Measurements from ENCODE around the gene AGK. TPM values are rescaled to one million over a fixed set of nuclear protein-coding genes. Genes with fewer than 3 reads are reported as not detected.

The AGK gene
- total RNA-seq, 1 donor from 2014 or later = 25.6 TPM

DNA sequence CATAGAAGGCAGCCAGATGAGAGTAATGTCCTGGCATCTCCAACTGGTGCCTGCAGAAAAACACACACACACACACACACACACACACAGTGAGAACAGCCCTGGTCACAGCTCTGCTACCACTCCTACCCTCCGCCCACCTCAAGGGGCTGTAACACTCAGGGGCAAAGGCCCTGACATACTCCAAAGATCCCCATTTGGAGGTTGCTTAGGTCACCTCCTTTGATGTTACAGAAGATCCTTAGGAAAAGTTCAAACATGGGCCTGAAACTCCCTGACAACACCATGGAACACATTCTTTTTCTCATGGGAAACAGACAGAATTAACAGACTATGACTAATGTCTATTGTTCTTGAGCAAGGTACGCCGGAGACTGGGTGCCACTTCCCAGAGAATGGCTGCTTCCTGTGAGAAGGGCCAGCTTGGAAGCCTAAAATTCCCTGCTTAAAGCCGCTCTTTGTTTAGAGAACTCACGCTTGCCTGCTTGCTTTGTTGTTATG lies 123.0 kb downstream of the AGK start:
- Mint-ChIP-seq H3K36me3 (ENCODE audit: insufficient read depth) (peaks cover 20% of the 10 kb centered on the region), H3K27me3 (no peaks in the 10 kb centered on the region), H3K4me3 (ENCODE audit: low read depth) (no peak overlapping the region), H3K27ac (peak overlapping the region; percentile 93), H3K4me1 (ENCODE audit: low read depth) (peaks cover 7% of the 10 kb centered on the region), H3K9me3 (ENCODE audit: low read depth) (no peaks in the 10 kb centered on the region)
- no peak for DNase-seq (ENCODE audit: low spot score, unreplicated experiment)
- TF ChIP-seq CTCF (IDR thresholded peaks at IDR 0.05; ENCODE audit: unreplicated experiment) = no peak

DNA sequence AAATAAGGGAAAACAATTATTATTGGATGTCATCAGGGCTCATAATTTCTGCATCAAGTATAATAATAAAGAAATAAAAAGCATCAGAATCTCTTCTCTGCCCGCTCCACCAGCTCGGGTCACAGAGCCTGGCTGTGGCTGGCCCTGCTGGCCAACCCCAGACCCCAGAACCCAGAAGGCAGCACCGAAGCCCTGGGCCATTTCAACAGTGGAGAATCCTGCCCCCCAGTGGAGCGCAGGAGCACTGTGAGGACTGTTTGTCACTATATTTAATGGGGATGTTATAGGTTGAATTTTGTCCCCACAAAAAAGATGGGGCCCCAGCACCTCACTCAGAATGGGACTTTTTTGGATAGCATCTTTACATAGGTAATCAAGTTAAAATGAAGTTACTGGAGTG lies 123.5 kb downstream of the AGK start:
- no peak for DNase-seq (ENCODE audit: low spot score, unreplicated experiment)
- H3K4me1 Mint-ChIP-seq (ENCODE audit: low read depth) = peaks cover 7% of the 10 kb centered on the region
- H3K4me3 Mint-ChIP-seq (ENCODE audit: low read depth) = no peak overlapping the region
- TF ChIP-seq CTCF (IDR thresholded peaks at IDR 0.05; ENCODE audit: unreplicated experiment) = peak; percentile 47
- H3K36me3 Mint-ChIP-seq (ENCODE audit: insufficient read depth) = peaks cover 20% of the 10 kb centered on the region
- H3K9me3 Mint-ChIP-seq (ENCODE audit: low read depth) = no peaks in the 10 kb centered on the region
- peak overlapping the region; percentile 93 for H3K27ac Mint-ChIP-seq
- H3K27me3 Mint-ChIP-seq = no peaks in the 10 kb centered on the region

DNA sequence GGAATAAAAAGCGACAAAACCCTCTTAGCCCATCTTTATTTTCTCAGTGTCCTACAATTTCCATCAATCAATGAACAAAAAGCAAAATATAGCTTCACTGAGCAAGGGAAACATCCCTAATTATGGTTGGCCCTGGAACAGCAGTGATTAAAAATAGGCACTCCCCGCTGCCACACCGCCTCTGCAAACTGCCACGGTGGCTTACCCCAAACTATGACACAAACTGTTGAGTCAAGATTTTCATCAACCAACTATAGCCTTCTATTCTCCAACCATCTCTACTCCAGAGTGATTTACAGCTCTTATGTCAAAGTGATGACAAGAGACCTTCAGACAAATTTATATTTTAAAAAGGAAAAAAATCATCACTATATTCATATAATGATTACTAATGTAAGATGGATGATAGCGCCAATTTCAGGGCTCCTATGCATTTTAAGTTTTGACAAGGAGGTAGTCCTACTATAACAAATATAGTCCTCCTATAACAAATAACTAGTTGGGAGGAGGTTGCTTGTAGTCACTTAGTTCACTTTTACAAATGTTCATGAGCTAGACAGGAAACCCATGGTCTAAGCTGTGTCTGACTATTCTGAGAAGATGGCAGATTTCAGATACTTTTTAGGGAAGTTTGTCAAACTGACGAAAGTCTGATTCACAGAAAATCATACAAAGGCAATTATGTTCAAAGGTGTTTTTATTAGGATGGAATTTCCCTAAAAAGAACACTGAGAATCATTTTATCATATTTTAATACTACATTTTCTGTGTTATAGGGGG lies 124.4 kb downstream of the AGK start:
- no peak for TF ChIP-seq CTCF (IDR thresholded peaks at IDR 0.05; ENCODE audit: unreplicated experiment)
- Mint-ChIP-seq H3K27ac (no peak overlapping the region), H3K4me3 (ENCODE audit: low read depth) (no peak overlapping the region), H3K27me3 (no peaks in the 10 kb centered on the region), H3K9me3 (ENCODE audit: low read depth) (no peaks in the 10 kb centered on the region), H3K36me3 (ENCODE audit: insufficient read depth) (peaks cover 20% of the 10 kb centered on the region), H3K4me1 (ENCODE audit: low read depth) (peaks cover 7% of the 10 kb centered on the region)
- DNase-seq (ENCODE audit: low spot score, unreplicated experiment) = no peak

DNA sequence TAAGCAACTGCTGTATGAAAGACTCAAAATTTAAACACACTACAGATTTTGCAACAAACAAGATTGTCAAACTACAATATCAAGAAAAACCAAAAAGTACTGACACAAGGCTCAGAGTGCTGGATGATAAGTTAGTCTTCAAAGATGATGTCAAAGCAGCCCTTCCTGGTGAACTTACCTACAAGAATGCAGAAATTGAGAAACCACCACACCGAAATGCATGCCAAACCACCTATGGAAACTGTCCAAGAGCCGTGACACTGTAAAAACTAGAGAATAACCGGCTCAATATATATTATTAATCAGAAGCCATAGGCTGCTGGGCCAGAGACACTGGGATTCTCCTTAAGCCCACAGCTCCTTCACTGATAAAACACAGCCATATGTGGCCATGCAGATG lies 125.4 kb downstream of the AGK start:
- no peak for DNase-seq (ENCODE audit: low spot score, unreplicated experiment)
- H3K4me1 Mint-ChIP-seq (ENCODE audit: low read depth) = peaks cover 7% of the 10 kb centered on the region
- H3K27ac Mint-ChIP-seq = peak overlapping the region; percentile 42
- no peaks in the 10 kb centered on the region for H3K9me3 Mint-ChIP-seq (ENCODE audit: low read depth)
- no peak for TF ChIP-seq CTCF (IDR thresholded peaks at IDR 0.05; ENCODE audit: unreplicated experiment)
- H3K36me3 Mint-ChIP-seq (ENCODE audit: insufficient read depth) = peaks cover 14% of the 10 kb centered on the region
- no peak overlapping the region for H3K4me3 Mint-ChIP-seq (ENCODE audit: low read depth)
- no peaks in the 10 kb centered on the region for H3K27me3 Mint-ChIP-seq

- Mint-ChIP-seq H3K27me3 (no peaks in the 10 kb centered on the region), H3K36me3 (ENCODE audit: insufficient read depth) (peaks cover 12% of the 10 kb centered on the region), H3K9me3 (ENCODE audit: low read depth) (no peaks in the 10 kb centered on the region), H3K4me3 (ENCODE audit: low read depth) (no peak overlapping the region), H3K27ac (no peak overlapping the region), H3K4me1 (ENCODE audit: low read depth) (peaks cover 7% of the 10 kb centered on the region)
- no peak for TF ChIP-seq CTCF (IDR thresholded peaks at IDR 0.05; ENCODE audit: unreplicated experiment)
- DNase-seq (ENCODE audit: low spot score, unreplicated experiment) = no peak
These were observed 127.8 kb downstream of the AGK start for GRCh38 chr7:141679014-141679413.

Measured in progenitor cell of endocrine pancreas (in vitro differentiated cells).